ENCODE data around the gene TEX48.
A peak's percentile ranks its signal among the peaks of the same experiment; 100 is the strongest.

TEX48 gene

GRCh38 chr9:114662081-114662989 is 19.7 kb downstream of the TEX48 start:
- DNase-seq, result peak; percentile 21 to 44 (median 32)

DNA sequence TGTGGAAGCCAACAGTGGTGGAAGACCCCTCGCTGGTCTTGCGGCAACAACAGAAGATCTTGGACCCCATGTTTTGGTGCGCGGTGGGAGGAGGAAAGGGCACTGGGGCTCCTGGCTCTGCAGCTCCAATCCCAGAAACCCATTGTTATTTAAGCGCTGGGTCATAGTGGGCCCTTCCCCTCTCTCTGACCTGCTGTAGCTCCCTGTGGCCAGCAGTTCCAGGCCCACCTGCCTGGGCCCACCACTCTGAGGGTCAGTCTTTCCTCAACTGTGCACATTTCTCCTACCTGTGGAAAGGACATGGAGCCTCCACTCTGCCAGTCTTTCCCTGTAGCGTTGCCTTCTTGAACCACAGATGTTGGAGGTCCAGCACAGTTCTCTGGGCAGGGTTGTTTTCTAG is 24.3 kb downstream of the TEX48 start, which contains the start of gene TEX53:
Gene TEX53 (minus strand): TSS at position 101 of the 400 bp plus-strand sequence. CDS start 31 bp downstream, at position 70.
- no peak for DNase-seq

- DNase-seq, result no peak
Observed at GRCh38 chr9:114656301-114656700, 25.7 kb downstream of the TEX48 start.

GRCh38 chr9:114655689-114656088 is 26.3 kb downstream of the TEX48 start:
- no peak for DNase-seq

- peak; percentile 41 to 75 (median 66) for DNase-seq
Observed at GRCh38 chr9:114653556-114654159, 28.3 kb downstream of the TEX48 start.

GRCh38 chr9:114652776-114653555 is 29.0 kb downstream of the TEX48 start:
- DNase-seq, result no peak

GRCh38 chr9:114643896-114644295 is 38.1 kb downstream of the TEX48 start:
- no peak for DNase-seq

- DNase-seq, result no peak
Observed at GRCh38 chr9:114643001-114643400, 39.0 kb downstream of the TEX48 start.

- DNase-seq, result no peak
Observed at GRCh38 chr9:114641967-114642366, 40.0 kb downstream of the TEX48 start.

DNA sequence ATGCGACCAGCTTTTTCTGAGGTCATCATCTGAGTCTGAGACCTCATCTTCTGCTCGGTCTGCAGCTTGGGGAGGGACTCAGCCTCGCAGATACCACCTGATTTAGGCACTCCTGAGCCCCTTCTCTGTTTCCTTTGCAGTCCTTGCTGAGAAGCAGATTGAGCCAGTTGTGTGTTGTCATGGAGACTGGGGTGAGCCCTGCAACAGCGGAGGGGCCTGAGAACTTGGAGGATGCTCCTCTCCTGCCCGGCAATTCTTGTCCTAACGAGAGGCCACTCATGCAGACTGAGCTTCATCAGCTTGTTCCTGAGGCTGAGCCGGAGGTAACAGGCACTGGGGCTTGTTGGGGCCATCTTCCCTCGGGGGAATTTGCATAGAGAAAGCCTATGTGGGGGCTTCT is 43.6 kb downstream of the TEX48 start:
- no peak for DNase-seq

DNA sequence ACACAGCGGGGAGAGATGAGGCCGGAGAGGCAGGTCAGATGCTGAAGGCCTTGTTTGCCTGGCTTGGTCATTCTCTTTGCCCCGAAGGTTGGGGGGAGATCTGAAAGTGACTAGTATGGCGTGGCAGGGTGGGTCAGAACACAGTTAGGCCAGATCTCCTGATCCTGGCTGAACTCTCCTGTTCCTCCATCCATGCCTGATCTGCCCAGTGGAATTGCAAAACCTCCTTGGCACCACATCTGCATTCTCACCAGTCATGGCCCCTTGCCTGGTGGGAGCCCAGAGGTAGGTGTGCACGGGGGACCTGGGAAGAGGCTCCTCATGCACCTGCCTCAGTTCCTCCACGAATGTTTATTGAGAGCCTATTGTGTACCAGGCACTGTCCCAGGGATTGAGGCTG is 47.6 kb downstream of the TEX48 start:
- no peak for DNase-seq

DNA sequence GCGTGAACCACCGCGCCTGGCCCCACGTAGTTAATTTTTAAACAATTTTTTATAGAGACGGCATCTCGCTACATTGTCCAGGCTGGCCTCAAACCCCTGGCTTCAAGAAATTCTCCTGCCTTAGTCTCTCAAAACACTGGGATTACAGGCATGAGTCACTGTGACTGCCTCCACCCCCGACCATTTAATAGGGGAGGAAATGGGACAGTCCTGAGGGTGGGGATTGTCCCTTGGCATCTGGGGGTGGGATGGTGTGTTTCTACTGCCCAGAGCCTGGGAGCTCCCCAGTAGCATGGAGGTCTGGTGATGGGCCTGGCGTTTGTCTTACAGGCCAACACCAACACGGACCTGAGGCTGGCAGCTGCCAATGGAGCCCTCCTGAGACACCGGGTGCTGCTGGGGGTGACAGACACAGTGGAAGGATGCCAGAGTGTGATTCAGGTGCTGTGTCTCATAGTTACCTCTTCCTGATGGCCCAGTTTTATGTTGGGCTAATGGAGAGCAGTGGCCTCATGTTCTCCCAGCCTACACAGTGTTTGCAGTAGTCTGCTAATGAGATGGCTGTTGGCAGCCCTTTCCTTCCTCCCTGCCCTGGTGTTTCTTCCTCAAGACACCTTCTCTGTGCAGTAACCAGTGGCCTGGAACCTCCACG is 48.4 kb downstream of the TEX48 start:
- DNase-seq, result no peak

GRCh38 chr9:114631166-114631565 is 50.8 kb downstream of the TEX48 start:
- no peak for DNase-seq

GRCh38 chr9:114629563-114630090 is 52.4 kb downstream of the TEX48 start:
- DNase-seq, result no peak

- no peak for DNase-seq
Observed at GRCh38 chr9:114627553-114627952, 54.4 kb downstream of the TEX48 start.

- DNase-seq, result no peak
Observed at GRCh38 chr9:114626415-114627020, 55.5 kb downstream of the TEX48 start.

GRCh38 chr9:114624677-114625076 is 57.3 kb downstream of the TEX48 start:
- DNase-seq, result no peak

GRCh38 chr9:114621975-114622609 is 59.9 kb downstream of the TEX48 start:
- DNase-seq, result no peak

GRCh38 chr9:114621561-114621960 is 60.4 kb downstream of the TEX48 start:
- no peak for DNase-seq

DNA sequence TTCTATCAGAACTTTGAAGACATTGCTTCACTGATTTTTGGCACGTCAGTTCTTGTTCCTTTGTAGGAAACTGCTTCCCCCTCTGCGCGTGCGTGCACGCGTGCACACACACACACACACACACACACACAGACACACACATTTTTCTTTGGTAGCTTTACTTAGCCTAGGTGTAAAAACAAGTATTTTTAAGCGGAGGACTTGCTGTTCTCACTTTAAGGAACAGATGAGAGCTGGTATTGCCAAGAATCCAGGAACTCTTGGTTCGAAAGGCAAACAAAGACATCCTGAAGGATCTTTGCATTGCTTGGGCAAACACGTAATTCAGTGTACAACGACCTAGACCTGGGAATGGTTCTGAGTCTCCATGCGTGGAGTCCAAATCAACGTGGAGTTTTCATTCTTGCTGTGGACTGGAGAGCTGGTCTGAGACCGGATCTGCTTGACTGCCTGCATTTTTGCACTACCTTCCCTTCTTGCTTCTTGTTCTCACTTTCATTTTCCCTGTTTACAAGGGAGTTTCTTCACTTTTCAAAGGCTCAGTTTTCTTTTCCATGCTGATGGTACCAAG is 62.7 kb downstream of the TEX48 start:
- peak in 1 of 4 experiments; percentile 4 for DNase-seq

All from activated naive CD4-positive, alpha-beta T cell (primary cell).